Right lobe of liver (tissue), 6 donors: ENCODE measurements around the gene SHISA3. TPM values are rescaled to one million over a fixed set of nuclear protein-coding genes. Genes with fewer than 3 reads are reported as not detected.

Source experiments
- ATAC-seq, 4 donors: fragments of 200-7000 bp; cut with Tn5 transposase; one replicate each; pipeline ENCODE4 v1.9.1; 2020; ENCODE audit warnings: mild to moderate bottlenecking in 4 of 4, moderate library complexity in 4 of 4
- DNase-seq, 3 donors: peaks; one replicate each; pipeline ENCODE4 v3.0.0-alpha.2; 2020
- H3K27ac ChIP-seq, 3 donors: fragments of 200-600 bp; one replicate each; pipeline ENCODE4 v1.8.0; 2022
- H3K27me3 ChIP-seq, 2 donors: fragments of 200-600 bp; one replicate each; pipeline ENCODE4 v1.8.0; 2022
- H3K36me3 ChIP-seq, 4 donors: fragments of 200-600 bp; sonication (generic) in 1 of 4; one replicate each; pipeline versions ENCODE4 v1.5.1 to v1.8.0; 2017 to 2022; ENCODE audit warnings: control low read depth in 1 of 4
- H3K4me1 ChIP-seq, 4 donors: fragments of 200-600 bp; sonication (generic) in 1 of 4; one replicate each; pipeline versions ENCODE4 v1.5.1 to v1.8.0; 2017 to 2022; ENCODE audit warnings: control low read depth in 1 of 4
- H3K4me3 ChIP-seq, 3 donors: fragments of 200-600 bp; one replicate each; pipeline ENCODE4 v1.8.0; 2022
- H3K9me3 ChIP-seq, 4 donors: fragments of 200-600 bp; sonication (generic) in 1 of 4; one replicate each; pipeline versions ENCODE4 v1.5.1 to v1.8.0; 2017 to 2022; ENCODE audit warnings: control low read depth in 1 of 4
- CTCF ChIP-seq, 4 donors: fragments of 200-600 bp in 3 of 4; fragments of 450-650 bp in 1 of 4; IDR thresholded peaks; one replicate each; pipeline versions ENCODE4 v1.5.1 to v1.8.0; 2016 to 2022; ENCODE audit warnings: antibody characterized with exemption in 4 of 4, mild to moderate bottlenecking in 2 of 4
- POLR2A ChIP-seq: fragments of 450-650 bp; IDR thresholded peaks from one replicate; pipeline ENCODE4 v1.6.1; 2017; ENCODE audit warnings: antibody characterized with exemption, mild to moderate bottlenecking
- WGBS: methylation state at CpG from one replicate; pipeline ENCODE4 v1.1.6; 2018; ENCODE audit warnings: low coverage, low lambda C conversion rate; ENCODE audit not compliant: insufficient coverage; ENCODE audit errors: missing lambda C conversion rate; 5-methylcytosine and 5-hydroxymethylcytosine counted together
- intact Hi-C, 2 donors: fragments of 100-400 bp; cut with DNase I; formaldehyde crosslinking; loops; one replicate each; pipeline versions ENCODE4 v1.11.2 to v1.14.1; 2022
- total RNA-seq, 6 experiments: library from RNA; depleted of rRNA in 2 of 6; stranded (reverse); fragments of >200 nt in 2 of 6; fragmentation: NEBNext Ultra II Directional in 3 of 6; extraction: Animal tissue kit (Norgen Biotek cat#: 25700) in 3 of 6; gene quantifications; one replicate each; pipeline versions ENCODE4 v1.1.0 to v1.2.4, GENCODE V29; 2016 to 2023
- donor health status: DM: no; HTN: yes; CAD: no.
- donor health status: DM: no; HTN: no; CAD: no.
- donor health status: DM: no; HTN: no; CAD: no.
- donor health status: DM: no; HTN: yes; CAD: no.
- donor health status: DM: no; HTN: yes; CAD: no.

The SHISA3 gene
- total RNA-seq, 6 experiments from 2014 or later: 0.12 to 0.69 (median 0.36) TPM

- no peak for DNase-seq
- ATAC-seq: no peak
- intact Hi-C loops: no loop called here
- Histone ChIP-seq H3K9me3 (no peaks in the 10 kb centered on the region), H3K36me3 (no peaks in the 10 kb centered on the region), H3K4me3 (no peak overlapping the region), H3K27me3 (no peaks in the 10 kb centered on the region), H3K4me1 (no peaks in the 10 kb centered on the region), H3K27ac (no peak overlapping the region)
- 29% methylated on average over 2 of the region's 3 CpGs for WGBS
- TF ChIP-seq CTCF (IDR thresholded peaks at IDR 0.05) (no peak), POLR2A (no peak)
Measured at GRCh38 chr4:42352049-42352448, 45.2 kb upstream of the SHISA3 start.

DNA sequence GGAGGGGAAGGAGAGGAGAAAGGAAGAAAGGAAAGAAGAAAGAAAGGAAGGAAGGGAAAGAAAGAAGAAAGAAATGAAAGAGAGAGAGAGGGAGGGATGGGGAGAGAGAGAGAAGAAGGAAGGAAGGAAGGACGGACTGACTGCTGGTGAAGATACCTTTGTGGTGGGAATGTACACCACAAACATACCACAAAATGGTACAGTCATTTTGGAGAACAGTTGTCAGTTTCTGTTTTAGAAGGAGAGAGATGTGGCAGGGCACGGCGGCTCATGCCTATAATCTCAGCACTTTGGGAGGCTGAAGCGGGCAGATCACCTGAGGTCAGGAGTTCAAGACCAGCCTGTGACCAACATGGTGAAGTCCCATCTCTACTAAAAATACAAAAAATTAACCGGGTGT lies 40.0 kb upstream of the SHISA3 start:
- intact Hi-C loops: no loop called here
- H3K36me3 ChIP-seq: no peaks in the 10 kb centered on the region
- TF ChIP-seq POLR2A (no peak), CTCF (IDR thresholded peaks at IDR 0.05) (no peak)
- H3K27me3 ChIP-seq: no peaks in the 10 kb centered on the region
- no peak overlapping the region for H3K4me3 ChIP-seq
- no peak for DNase-seq
- 42% methylated on average over 2 of the region's 5 CpGs for WGBS
- no peak overlapping the region for H3K27ac ChIP-seq
- H3K4me1 ChIP-seq: no peaks in the 10 kb centered on the region
- no peaks in the 10 kb centered on the region for H3K9me3 ChIP-seq
- no peak for ATAC-seq

DNA sequence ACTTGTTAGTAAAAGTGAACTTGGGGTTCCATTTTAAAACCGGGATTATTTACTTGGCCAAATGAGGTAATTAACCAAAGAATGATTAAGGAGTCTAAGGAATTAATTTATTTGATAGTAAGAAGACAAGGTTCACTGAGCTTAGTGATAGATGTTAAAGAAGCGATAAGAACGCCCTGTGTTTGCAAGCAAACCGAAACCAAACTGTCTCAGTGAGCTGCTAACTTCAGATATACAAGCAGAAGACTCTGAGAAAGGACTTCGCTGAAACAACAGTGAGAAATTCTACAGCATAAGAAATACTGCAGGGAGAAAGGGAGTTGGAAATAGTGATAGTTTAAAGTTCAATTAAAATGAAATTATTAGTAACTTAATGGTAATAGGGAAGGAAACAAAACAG lies 37.6 kb upstream of the SHISA3 start:
- DNase-seq: no peak
- no peak overlapping the region for H3K4me3 ChIP-seq
- intact Hi-C loops: no loop called here
- H3K27me3 ChIP-seq: no peaks in the 10 kb centered on the region
- TF ChIP-seq POLR2A (no peak), CTCF (IDR thresholded peaks at IDR 0.05) (no peak)
- no peaks in the 10 kb centered on the region for H3K9me3 ChIP-seq
- H3K27ac ChIP-seq: no peak overlapping the region
- H3K4me1 ChIP-seq: no peaks in the 10 kb centered on the region
- no peaks in the 10 kb centered on the region for H3K36me3 ChIP-seq
- peak; percentile 32 to 54 (median 48) for ATAC-seq
- WGBS: 36% methylated on average over 5 of the region's 5 CpGs

DNA sequence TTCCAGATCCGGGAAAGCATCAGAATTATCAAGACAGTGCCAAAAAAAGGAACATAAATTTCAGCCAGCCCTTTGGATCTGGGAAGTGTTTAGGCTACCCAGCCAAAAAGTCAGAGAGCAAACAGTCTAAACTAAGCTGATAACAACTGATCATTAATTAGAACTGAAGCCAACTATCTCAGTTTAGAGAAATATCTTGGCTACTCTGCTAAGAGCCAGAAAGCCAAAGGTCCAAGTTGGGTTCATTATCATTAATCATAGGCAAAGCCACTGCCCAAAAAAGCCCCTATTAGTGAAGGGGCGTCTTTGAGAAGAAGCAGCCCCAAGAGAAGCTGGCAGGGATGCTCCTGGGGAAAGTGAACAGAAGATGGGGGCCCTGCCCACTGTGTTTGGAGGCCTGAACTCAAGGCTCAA lies 37.0 kb upstream of the SHISA3 start:
- no peak for DNase-seq
- H3K27ac ChIP-seq: no peak overlapping the region
- ATAC-seq: peak in 1 of 4 donors; percentile 27
- no peaks in the 10 kb centered on the region for H3K36me3 ChIP-seq
- no peak overlapping the region for H3K4me3 ChIP-seq
- 37% methylated on average over 2 of the region's 2 CpGs for WGBS
- no peak for TF ChIP-seq CTCF (IDR thresholded peaks at IDR 0.05)
- no peak for TF ChIP-seq POLR2A
- H3K27me3 ChIP-seq: no peaks in the 10 kb centered on the region
- intact Hi-C loops: no loop called here
- no peaks in the 10 kb centered on the region for H3K9me3 ChIP-seq
- no peaks in the 10 kb centered on the region for H3K4me1 ChIP-seq

- TF ChIP-seq POLR2A (no peak), CTCF (IDR thresholded peaks at IDR 0.05) (no peak)
- Histone ChIP-seq H3K4me1 (no peaks in the 10 kb centered on the region), H3K36me3 (no peaks in the 10 kb centered on the region), H3K27ac (no peak overlapping the region), H3K4me3 (no peak overlapping the region), H3K9me3 (no peaks in the 10 kb centered on the region), H3K27me3 (no peaks in the 10 kb centered on the region)
- DNase-seq: no peak
- intact Hi-C loops: no loop called here
- ATAC-seq: no peak
- WGBS: 71% methylated on average over 3 of the region's 8 CpGs
Measured at GRCh38 chr4:42361456-42361855, 35.8 kb upstream of the SHISA3 start.
